NK-92 treated with Interleukin-12 subunit alpha and Interleukin-12 subunit beta, amount 100 ng/mL, for 24 hours (cell line): ENCODE results near the gene TOMM70.
"Not testable (repeated sequence)": the region's sequence is repeated elsewhere in the genome, so short reads cannot be mapped to it uniquely, and the experiment has no call there.

Experiments
- DNase-seq: peaks from one replicate; lab custom pipeline; 2025; lab: John Stamatoyannopoulos, UW

TOMM70 gene

GRCh38 chr3:100400780-100401673 lies at the start of gene TOMM70, which contains the start of gene LNP1:
TOMM70 (minus strand) TSS chr3:100401089; CDS start chr3:100400949, 140 bp downstream.
LNP1 (plus strand) TSS chr3:100401539; CDS start chr3:100429730, 28,191 bp downstream.
- DNase-seq: peak; percentile 93

DNA sequence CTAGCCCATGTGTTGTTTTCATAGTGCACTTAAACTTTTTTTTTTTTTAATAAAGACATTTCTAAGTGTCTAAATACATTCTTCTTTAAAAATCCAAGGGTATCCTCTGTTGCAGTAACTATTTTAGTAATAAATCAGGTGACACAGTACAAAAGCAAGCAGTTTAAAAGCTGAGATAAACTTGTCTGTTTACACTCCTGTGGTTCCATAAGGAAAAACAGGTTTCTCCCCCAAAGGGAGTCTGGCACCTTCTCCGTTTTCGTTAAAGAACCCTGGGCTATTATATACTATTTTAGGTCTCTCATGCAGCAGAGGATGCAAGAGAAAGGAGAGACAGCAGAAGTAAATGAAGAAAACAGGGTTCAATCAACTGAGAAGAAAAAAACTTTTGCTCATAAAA lies 48.3 kb upstream of the TOMM70 start:
- no peak for DNase-seq

DNA sequence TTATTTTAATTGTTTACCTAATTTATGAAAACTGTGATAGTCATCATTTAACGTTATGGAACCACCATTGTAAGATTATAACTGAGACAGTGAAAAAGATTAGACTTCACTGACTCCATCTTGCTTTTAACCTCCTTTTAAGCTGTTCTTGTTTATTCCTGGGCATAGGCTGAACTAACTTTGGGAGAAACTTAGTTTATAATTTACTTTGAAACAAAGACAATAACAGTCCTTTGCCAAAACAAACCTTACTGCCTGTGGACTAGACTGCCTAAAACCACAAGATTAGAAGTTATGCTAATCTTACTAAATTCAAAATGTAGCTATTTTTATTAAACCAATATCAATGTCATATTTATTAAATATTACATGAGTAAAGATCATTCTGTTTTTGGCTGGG lies 47.2 kb upstream of the TOMM70 start:
- DNase-seq: no peak

DNA sequence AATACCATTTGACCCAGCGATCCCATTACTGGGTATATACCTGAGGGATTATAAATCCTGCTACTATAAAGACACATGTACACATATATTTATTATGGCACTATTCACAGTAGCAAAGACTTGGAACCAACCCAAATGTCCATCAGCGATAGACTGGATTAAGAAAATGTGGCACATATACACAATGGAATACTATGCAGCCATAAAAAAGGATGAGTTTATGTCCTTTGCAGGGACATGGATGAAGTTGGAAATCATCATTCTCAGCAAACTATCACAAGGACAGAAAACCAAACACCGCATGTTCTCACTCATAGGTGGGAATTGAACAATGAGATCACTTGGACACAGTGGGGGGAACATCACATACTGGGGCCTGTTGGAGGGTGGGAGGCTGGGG lies 46.2 kb upstream of the TOMM70 start:
- DNase-seq: not testable (repeated sequence)

DNA sequence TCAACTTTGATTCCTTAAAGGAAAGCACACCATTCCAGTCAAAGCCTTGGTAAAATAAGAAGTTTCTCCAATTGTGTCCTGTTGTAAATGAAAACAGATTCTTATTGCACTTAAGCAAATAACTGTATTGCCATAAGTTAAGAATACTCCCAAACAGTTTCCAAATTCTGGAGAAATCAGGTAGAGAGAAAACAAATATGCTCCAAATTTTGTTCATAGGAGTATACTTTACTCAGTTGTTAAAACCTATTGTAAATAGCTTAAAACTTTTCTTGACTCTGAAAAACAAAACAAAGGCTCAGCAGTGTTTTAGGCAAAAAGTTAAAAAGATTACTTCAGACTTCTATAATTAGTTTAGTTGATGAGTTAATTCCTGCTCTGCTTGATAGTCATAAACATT lies 42.8 kb upstream of the TOMM70 start:
- DNase-seq: no peak

- no peak for DNase-seq
Measured at GRCh38 chr3:100440895-100441294, 40.0 kb upstream of the TOMM70 start.

GRCh38 chr3:100438623-100438974 lies 37.7 kb upstream of the TOMM70 start:
- DNase-seq: no peak

- DNase-seq: no peak
Measured at GRCh38 chr3:100437721-100438622, 37.1 kb upstream of the TOMM70 start.

GRCh38 chr3:100436951-100437350 lies 36.1 kb upstream of the TOMM70 start:
- no peak for DNase-seq

DNA sequence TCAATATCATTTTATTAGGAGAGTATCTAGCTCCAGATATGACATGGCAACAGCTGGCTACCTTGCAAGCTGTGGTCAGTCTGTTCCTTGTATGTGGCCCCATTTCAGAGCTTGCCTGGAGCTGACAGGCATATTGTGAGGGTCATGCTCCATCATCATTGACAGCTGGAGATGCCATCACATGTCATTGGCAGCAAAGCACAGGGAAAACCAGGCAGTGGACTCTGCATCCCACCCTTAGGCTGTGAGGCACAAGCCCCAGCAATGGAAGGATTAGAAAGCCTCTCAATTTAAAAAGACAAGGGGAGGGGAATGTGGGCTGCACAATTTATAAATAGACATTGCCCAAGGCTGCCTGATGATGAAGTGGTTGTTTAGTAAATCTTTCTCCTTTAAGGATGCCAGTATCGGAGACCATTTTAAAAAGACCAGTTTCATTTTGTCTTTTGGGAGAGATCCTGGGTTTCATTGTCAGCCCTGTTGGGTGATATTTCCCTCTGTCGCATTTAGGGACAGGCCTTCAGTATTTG lies 28.4 kb upstream of the TOMM70 start:
- no peak for DNase-seq

DNA sequence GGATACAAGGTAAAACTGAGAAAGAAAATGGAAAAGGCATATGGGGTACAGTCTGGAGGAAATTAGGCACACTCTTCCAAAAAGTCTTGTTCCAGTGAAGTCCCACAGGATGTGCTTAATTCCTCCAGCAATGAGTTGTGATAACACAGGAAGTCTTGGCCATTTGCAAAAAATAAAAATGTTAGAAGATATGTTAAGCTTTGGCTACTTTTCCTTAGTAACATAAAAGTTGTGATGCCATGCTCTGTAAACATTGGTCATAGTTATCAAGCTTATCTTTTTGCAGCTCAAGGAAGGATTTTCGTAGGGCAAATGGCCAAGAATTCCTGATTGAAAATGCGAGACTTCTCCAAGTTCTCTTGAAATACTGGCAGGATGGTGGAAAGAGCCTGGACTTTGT lies 26.8 kb upstream of the TOMM70 start:
- no peak for DNase-seq

DNA sequence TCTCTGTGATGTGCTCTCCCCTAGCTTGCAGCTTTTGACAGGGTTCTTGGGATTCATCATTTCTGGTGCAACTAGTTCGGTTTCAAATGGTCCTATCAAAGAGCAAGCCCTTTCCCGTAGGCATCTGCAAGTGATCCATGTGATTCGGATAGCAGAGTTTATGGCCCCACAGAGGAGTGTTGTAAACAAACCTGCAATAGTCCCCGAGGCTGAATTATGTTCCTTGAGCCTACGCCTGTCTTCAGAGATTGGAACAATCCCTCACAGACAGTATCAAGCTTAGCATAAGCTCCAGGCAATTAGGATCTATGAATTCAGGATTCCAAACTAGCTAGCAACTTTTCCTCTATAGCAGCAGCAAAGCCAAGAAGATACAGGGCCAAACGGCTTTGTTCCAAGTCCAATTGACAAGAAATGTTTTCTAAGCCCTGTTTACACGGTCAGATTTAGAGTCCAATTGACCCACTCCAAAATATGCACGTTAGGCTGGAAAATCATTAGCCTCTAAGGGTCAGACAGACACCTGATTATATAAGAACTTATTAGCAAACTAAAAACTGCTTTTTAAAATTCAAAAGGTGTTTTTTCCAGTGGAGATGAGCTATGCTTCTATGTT lies 25.3 kb upstream of the TOMM70 start:
- no peak for DNase-seq

DNA sequence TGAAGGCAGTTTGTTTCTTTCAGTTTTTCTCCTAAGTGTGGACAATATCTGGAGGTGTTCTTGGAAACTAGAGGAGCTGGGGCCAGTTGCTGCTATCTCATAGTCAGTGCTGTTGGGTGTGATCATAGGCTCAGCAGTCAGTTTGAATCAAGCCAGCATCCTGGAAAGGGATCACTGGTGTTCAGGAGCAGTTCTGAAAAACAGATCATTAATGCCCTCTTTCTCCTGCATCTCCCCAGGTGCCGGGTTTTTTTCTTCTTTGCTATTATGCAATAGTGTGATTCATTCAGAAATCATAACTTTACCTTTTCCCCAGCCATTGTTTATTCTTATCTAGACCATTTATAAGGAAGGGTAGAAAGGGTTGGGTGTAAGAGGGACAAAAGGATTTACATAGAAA lies 24.4 kb upstream of the TOMM70 start:
- no peak for DNase-seq

DNA sequence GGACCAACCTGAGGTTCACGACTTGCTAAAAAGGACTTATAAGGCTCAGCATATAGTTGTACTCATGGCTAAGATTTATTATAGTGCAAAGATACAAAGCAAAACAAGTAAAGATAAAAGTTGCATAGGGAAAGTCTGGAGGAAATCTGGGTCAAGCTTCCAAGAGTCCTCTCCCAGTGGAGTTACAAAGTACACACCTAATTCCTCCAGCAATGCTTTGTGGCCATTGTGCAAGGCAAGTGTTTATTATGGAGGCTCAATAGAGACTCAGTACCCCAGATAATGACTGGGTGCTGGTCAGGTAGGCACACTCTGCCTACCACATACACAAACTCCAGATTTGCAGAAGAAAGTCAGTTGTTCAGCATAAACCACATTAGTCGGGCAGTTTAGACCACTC lies 23.4 kb upstream of the TOMM70 start:
- DNase-seq: no peak

GRCh38 chr3:100423611-100424010 lies 22.7 kb upstream of the TOMM70 start:
- no peak for DNase-seq

DNA sequence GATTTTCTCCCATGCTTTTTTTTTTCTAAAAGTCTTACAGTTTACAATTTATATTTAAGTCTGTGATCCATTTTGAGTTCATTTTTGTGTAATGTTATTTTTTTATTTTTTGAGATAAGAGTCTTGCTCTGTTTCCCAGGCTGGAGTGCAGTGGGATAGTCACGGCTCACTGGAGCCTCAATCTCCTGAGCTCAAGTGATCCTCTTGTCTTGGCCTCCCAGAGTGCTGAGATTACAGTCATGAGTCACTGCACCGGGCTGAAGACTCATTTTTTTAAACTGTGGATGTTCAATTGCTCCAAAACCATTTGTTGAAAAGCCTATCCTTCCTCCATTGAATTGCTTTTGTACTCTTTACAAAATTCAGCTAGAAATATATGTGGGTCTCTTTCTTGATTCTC lies 20.0 kb upstream of the TOMM70 start:
- no peak for DNase-seq

DNA sequence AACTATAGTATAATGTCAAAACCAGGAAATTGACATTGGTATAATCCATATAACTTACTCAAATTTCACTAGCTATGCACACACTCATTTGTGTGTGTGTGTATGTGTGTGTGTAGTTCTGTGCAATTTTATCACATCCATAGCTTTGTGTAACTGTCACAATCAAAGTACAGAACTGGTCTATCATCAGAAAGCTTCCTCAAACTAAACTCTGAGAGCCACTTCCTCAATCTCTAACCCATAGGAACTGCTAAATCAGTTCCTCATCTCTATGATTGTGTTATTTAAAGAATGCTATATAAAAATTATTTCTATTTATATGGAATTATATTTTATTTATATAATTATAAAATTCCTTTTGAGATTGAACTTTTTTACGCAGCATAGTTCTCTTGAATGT lies 18.5 kb upstream of the TOMM70 start:
- DNase-seq: no peak

- DNase-seq: no peak
Measured at GRCh38 chr3:100416863-100417262, 16.0 kb upstream of the TOMM70 start.

DNA sequence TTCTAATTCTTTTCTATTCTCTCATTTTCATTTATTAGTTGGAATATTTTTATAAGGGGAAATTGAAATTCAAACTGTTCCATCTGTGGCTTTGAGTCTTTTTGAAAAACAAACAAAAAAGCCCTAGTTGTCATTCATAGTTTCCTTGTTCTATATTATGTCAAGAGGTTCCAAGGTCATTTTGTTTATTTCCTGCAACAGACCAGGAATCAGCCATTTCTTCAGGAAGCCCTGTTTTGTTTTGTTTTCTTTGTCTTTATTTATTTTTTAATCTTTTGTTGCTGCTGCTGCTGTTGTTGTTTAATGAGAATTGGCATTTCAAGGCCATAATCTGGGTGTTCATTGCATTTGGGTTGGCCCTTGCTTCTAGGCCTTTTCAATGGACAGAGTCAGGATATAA lies 15.3 kb upstream of the TOMM70 start:
- no peak for DNase-seq

DNA sequence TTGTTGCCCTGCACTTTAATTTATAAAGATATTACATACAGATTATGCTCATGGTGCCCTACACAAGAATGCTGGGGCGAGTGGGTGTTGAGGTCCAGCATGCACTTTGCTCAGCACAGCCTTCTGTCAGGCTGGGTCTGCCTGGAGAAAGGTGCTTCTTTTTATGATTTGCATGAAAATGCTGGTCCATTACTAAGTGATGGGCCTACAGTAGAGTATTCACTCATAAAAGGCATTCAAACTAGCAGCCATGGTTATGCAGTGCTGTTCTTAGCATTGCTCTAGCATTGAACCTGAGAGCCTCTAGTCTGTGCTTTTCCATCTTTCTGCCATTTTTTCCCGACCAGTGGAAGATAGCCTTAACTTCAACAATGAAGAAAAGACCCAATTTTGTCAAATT lies 12.7 kb upstream of the TOMM70 start:
- no peak for DNase-seq

DNA sequence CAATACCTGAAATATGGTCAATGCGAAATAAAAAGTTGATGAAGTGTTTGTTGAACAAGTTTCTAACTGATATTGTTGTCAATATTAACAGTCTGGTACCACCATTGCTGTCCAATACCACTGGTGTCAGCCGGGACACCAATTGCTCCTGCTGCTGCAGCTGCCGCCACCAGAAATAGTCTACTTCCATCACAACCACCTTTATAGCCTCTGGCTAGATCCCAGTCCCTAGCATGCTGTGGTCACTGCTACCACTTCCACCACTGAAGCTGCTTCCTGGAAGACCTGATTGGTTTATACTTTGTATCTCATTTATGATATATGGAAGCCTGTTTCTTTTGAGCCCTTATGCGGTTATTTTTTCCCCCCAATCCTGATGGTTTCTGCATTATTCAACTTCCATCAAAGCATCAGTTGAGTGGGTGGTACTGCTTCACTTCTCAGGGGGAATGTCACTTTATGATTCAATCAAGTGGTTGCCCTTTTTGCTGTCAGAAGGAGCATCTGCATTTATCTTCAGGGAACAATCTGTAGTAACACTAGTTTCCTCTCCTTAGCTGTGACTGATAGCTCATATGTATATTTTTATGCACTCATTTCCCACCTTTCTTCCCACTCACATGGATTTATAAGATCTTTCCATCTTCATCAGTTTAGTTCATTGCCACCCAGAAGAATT lies 12.2 kb upstream of the TOMM70 start:
- no peak for DNase-seq
